NCI-H2171 (cell line): ENCODE measurements around the gene FES.
A peak's percentile ranks its signal among the peaks of the same experiment; 100 is the strongest.

Experiments
- DNase-seq: peaks from one replicate; lab custom pipeline; 2025; lab: John Stamatoyannopoulos, UW

Gene FES

GRCh38 chr15:90876046-90876445 is 8.3 kb upstream of the FES start:
- no peak for DNase-seq

DNA sequence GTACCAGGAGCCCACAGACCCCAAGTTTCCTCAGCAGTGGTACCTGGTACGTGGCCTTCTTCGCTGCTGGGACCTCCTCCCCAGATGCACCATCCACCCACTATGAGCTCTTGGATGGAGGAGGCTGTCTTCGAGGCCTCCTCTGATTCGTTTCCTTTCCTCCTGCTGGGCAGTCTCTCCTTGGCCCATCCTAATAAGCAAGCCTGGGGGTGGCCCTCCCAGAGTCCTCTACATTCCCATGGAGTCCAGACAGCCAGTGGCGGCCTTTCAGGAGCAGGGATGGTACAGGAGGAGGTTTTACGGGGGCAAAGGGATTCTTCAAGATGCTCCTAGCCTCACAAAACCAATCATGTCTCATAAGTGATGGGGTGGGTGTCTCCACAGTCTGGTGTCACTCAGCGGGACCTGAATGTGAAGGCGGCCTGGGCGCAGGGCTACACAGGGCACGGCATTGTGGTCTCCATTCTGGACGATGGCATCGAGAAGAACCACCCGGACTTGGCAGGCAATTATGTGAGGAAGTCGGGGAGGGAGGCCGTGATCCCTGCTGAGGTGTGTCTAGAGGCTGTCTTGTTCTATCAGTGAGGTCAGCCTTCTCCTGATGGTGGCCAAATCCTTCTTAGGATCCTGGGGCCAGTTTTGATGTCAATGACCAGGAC is 7.7 kb upstream of the FES start:
- no peak for DNase-seq

DNA sequence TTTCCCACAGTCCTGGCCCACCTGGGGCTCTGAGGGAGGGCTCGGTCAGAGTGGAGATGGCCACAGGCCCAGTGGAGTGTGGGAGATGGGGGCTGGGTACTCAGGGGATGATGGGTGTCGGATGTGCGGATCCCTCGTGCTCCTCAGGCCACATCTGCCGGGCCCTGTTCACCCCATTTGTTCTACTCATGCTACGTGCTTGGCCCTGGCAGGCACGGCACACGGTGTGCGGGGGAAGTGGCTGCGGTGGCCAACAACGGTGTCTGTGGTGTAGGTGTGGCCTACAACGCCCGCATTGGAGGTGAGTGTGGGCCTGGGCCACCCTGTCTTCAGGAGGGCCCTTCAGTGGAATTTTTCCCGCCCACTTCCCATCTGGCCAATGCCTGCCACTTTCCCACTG is 7.0 kb upstream of the FES start:
- DNase-seq: no peak

DNA sequence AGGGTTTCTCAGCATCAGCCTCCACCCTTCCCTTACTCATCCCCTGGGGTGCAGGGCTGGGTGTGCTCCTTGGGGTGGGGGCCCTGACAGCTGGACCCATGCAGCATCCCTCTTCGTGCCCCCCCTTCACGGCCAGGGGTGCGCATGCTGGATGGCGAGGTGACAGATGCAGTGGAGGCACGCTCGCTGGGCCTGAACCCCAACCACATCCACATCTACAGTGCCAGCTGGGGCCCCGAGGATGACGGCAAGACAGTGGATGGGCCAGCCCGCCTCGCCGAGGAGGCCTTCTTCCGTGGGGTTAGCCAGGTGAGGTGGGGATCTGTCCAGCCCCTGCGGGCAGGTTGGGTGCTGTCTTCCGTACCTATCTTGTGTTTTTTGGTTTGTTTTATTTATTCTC is 6.3 kb upstream of the FES start:
- no peak for DNase-seq

DNA sequence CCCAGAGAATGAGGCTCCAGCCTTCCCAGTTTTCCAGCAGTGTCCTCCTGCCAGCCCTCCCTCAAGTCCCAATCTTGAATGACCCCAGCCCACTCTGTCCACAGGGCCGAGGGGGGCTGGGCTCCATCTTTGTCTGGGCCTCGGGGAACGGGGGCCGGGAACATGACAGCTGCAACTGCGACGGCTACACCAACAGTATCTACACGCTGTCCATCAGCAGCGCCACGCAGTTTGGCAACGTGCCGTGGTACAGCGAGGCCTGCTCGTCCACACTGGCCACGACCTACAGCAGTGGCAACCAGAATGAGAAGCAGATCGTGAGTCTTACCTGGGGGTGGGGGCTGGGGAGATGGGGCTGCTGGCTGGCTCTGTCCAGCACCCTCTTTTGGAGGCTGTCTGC is 5.6 kb upstream of the FES start:
- DNase-seq: no peak

DNA sequence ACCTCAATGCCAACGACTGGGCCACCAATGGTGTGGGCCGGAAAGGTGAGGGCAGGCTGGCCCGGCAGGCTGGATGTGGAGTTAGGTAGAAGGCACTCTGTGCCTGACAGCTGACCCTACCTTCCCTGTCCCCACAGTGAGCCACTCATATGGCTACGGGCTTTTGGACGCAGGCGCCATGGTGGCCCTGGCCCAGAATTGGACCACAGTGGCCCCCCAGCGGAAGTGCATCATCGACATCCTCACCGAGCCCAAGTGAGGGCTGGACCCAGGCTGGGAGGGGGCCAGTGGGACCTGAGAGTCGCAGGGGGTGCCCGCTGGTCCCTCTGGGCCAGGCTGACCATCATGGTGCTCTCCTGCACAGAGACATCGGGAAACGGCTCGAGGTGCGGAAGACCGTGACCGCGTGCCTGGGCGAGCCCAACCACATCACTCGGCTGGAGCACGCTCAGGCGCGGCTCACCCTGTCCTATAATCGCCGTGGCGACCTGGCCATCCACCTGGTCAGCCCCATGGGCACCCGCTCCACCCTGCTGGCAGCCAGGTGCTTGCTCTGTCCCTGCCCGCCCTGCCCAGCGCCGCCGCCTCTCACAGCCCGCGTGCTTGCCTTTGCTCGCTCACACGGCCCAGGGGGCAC is 4.5 kb upstream of the FES start:
- no peak for DNase-seq

DNA sequence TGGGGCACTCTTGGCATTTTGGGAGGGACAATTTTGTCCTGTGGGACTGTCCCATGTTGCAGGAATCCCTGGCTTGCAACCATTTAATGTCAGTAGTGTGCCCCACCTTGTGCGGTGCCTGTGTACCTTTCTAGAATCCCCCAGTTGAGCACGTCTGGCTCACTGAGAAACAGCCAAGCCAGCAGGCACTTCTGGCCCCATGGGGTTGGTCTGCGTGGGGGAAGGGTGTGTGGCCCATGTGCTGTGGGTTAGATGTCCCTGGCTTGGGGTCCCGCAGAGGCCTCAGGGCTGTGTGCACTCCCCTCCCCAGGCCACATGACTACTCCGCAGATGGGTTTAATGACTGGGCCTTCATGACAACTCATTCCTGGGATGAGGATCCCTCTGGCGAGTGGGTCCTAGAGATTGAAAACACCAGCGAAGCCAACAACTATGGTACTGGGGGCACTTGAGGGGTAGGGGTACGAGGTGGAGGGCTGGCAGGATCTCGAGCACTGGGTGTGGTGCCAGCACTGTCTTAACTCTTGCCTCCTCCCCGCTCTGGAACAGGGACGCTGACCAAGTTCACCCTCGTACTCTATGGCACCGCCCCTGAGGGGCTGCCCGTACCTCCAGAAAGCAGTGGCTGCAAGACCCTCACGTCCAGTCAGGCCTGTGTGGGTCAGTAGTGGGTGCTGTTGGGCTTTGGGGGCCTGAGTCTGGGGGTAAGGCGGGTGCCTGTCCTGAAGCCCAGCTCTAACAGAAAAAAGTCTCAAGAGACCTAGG is 3.7 kb upstream of the FES start:
- DNase-seq: no peak

DNA sequence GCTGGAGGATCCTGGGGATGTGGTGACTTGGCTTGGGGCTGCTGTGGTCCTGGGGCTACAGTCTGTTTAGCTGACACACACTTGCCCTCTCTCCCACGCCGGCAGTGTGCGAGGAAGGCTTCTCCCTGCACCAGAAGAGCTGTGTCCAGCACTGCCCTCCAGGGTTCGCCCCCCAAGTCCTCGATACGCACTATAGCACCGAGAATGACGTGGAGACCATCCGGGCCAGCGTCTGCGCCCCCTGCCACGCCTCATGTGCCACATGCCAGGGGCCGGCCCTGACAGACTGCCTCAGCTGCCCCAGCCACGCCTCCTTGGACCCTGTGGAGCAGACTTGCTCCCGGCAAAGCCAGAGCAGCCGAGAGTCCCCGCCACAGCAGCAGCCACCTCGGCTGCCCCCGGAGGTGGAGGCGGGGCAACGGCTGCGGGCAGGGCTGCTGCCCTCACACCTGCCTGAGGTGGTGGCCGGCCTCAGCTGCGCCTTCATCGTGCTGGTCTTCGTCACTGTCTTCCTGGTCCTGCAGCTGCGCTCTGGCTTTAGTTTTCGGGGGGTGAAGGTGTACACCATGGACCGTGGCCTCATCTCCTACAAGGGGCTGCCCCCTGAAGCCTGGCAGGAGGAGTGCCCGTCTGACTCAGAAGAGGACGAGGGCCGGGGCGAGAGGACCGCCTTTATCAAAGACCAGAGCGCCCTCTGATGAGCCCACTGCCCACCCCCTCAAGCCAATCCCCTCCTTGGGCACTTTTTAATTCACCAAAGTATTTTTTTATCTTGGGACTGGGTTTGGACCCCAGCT is 2.9 kb upstream of the FES start:
- no peak for DNase-seq

DNA sequence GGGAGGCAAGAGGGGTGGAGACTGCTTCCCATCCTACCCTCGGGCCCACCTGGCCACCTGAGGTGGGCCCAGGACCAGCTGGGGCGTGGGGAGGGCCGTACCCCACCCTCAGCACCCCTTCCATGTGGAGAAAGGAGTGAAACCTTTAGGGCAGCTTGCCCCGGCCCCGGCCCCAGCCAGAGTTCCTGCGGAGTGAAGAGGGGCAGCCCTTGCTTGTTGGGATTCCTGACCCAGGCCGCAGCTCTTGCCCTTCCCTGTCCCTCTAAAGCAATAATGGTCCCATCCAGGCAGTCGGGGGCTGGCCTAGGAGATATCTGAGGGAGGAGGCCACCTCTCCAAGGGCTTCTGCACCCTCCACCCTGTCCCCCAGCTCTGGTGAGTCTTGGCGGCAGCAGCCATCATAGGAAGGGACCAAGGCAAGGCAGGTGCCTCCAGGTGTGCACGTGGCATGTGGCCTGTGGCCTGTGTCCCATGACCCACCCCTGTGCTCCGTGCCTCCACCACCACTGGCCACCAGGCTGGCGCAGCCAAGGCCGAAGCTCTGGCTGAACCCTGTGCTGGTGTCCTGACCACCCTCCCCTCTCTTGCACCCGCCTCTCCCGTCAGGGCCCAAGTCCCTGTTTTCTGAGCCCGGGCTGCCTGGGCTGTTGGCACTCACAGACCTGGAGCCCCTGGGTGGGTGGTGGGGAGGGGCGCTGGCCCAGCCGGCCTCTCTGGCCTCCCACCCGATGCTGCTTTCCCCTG is 2.2 kb upstream of the FES start:
- no peak for DNase-seq

DNA sequence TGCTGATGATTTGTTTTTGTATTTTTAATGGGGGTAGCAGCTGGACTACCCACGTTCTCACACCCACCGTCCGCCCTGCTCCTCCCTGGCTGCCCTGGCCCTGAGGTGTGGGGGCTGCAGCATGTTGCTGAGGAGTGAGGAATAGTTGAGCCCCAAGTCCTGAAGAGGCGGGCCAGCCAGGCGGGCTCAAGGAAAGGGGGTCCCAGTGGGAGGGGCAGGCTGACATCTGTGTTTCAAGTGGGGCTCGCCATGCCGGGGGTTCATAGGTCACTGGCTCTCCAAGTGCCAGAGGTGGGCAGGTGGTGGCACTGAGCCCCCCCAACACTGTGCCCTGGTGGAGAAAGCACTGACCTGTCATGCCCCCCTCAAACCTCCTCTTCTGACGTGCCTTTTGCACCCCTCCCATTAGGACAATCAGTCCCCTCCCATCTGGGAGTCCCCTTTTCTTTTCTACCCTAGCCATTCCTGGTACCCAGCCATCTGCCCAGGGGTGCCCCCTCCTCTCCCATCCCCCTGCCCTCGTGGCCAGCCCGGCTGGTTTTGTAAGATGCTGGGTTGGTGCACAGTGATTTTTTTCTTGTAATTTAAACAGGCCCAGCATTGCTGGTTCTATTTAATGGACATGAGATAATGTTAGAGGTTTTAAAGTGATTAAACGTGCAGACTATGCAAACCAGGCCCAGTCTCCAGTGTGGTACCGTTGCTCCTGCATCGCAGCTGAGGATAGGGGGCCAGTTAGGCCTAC is 1.4 kb upstream of the FES start:
- DNase-seq: no peak

- DNase-seq: no peak
Observed at GRCh38 chr15:90883526-90883975, 753 bp upstream of the FES start.

DNA sequence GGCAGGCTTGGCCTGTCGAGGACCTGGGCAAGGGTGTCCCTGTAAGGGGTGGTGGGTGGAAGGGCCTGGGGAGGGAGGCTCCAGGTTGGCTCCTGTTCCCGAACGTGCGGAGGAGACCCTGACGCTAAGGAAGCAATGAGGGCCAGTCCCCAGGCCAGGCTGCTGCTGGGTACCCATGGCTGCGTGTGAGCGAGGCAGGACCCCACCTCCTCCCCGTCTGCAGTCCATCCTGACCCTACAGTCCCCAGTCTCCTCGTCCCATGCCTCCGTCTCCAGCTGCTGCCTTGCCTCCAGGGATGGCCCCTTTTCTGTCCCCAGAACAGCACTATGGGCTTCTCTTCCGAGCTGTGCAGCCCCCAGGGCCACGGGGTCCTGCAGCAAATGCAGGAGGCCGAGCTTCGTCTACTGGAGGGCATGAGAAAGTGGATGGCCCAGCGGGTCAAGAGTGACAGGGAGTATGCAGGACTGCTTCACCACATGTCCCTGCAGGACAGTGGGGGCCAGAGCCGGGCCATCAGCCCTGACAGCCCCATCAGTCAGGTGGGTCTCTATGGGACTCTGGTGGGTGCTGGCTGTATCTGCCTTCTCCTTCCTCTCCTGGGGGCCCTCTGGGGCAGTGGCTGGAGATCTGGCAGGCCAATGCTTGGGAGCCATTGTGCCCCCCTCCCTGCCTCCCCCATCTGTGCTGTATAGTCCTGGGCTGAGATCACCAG is 571 bp downstream of the FES start:
- no peak for DNase-seq

GRCh38 chr15:90885432-90886290 is 1.4 kb downstream of the FES start:
- DNase-seq: peak; percentile 40

DNA sequence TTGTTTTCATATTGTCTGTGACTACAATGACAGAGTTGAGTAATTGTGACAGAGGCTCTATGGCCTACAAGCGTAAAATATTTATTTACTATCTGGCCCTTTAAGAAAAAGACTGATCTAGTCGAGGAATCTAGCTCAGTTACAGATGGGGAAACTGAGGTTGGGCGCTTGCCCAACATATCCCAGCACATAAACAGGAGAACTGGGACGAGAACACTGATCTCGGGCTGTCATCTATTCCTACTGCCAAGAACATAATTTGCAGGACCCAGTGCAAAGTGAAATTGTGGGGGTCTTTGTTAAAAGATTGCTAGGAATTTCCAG is 1.9 kb downstream of the FES start:
- no peak for DNase-seq

- no peak for DNase-seq
Observed at GRCh38 chr15:90887037-90887481, 2.8 kb downstream of the FES start.

GRCh38 chr15:90889313-90889730 is 5.0 kb downstream of the FES start:
- no peak for DNase-seq

DNA sequence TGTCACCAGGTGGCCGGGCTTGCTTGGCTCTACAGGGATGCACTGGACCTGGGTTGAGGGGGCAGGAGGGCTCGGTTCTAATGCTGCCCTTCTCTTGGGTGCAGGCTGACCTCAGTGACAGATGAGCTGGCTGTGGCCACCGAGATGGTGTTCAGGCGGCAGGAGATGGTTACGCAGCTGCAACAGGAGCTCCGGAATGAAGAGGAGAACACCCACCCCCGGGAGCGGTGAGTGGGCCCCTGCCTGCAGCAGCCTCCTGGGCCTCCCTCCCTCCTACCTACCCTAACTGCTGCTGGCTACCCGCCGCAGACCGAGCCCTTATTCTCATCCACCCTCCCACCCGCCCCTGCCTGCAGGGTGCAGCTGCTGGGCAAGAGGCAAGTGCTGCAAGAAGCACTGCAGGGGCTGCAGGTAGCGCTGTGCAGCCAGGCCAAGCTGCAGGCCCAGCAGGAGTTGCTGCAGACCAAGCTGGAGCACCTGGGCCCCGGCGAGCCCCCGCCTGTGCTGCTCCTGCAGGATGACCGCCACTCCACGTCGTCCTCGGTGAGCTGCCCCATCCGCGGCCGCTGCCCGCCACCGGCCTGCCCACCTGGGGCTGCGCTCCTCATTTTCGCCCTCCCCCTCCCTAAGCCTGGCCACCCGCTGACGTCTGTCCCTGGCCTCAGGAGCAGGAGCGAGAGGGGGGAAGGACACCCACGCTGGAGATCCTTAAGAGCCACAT is 5.6 kb downstream of the FES start:
- DNase-seq: no peak

DNA sequence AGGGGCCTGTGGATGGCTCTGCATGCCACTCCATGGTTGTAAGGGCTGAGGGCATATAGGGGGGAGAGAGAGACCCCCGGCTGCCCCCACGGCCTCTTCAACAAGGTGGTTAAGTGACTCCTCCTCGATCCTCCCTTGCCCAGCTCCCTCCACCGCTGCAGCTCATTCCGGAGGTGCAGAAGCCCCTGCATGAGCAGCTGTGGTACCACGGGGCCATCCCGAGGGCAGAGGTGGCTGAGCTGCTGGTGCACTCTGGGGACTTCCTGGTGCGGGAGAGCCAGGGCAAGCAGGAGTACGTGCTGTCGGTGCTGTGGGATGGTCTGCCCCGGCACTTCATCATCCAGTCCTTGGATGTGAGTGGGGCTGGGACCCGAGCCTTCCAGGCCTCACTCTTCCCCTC is 6.5 kb downstream of the FES start:
- DNase-seq: no peak
